ENCODE measurements around the gene RPUSD2.
A peak's percentile ranks its signal among the peaks of the same experiment; 100 is the strongest.
"Not testable (repeated sequence)": the region's sequence is repeated elsewhere in the genome, so short reads cannot be mapped to it uniquely, and the experiment has no call there.

The RPUSD2 gene

GRCh38 chr15:40564591-40565332, 4.3 kb upstream of the RPUSD2 start, which contains the start of gene CCDC32:
CCDC32 (minus strand) TSS chr15:40565042; CDS start chr15:40563015, 2,027 bp downstream.
- DNase-seq (ENCODE audit: low read depth) = peak; percentile 99
- peak within 1 kb of the TSS; percentile 97 for H3K4me3 ChIP-seq (replicated peaks; ENCODE audit: low read depth, low read length)
- TF ChIP-seq, protein P1, sequence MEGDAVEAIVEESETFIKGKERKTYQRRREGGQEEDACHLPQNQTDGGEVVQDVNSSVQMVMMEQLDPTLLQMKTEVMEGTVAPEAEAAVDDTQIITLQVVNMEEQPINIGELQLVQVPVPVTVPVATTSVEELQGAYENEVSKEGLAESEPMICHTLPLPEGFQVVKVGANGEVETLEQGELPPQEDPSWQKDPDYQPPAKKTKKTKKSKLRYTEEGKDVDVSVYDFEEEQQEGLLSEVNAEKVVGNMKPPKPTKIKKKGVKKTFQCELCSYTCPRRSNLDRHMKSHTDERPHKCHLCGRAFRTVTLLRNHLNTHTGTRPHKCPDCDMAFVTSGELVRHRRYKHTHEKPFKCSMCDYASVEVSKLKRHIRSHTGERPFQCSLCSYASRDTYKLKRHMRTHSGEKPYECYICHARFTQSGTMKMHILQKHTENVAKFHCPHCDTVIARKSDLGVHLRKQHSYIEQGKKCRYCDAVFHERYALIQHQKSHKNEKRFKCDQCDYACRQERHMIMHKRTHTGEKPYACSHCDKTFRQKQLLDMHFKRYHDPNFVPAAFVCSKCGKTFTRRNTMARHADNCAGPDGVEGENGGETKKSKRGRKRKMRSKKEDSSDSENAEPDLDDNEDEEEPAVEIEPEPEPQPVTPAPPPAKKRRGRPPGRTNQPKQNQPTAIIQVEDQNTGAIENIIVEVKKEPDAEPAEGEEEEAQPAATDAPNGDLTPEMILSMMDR (IDR thresholded peaks at IDR 0.05; ENCODE audit: low read length, missing control alignments) = no peak

- peak overlapping the region; percentile 97 for H3K4me3 ChIP-seq (replicated peaks; ENCODE audit: low read depth, low read length)
- no peak for DNase-seq (ENCODE audit: low read depth)
- TF ChIP-seq, protein P1 (IDR thresholded peaks at IDR 0.05; ENCODE audit: low read length, missing control alignments) = no peak
Measured at GRCh38 chr15:40565333-40566238, 3.5 kb upstream of the RPUSD2 start.

GRCh38 chr15:40567111-40567510, 2.0 kb upstream of the RPUSD2 start:
- TF ChIP-seq, protein P1 (IDR thresholded peaks at IDR 0.05; ENCODE audit: low read length, missing control alignments) = peak; percentile 37
- no peak overlapping the region for H3K4me3 ChIP-seq (replicated peaks; ENCODE audit: low read depth, low read length)
- DNase-seq (ENCODE audit: low read depth) = peak; percentile 24

- no peak overlapping the region for H3K4me3 ChIP-seq (replicated peaks; ENCODE audit: low read depth, low read length)
- DNase-seq (ENCODE audit: low read depth) = no peak
- TF ChIP-seq, protein P1 (IDR thresholded peaks at IDR 0.05; ENCODE audit: low read length, missing control alignments) = no peak
Measured at GRCh38 chr15:40575113-40575512, 6.0 kb downstream of the RPUSD2 start.

GRCh38 chr15:40576914-40577313, 7.8 kb downstream of the RPUSD2 start:
- DNase-seq (ENCODE audit: low read depth); H3K4me3 ChIP-seq (replicated peaks; ENCODE audit: low read depth, low read length): not testable (repeated sequence)

- no peak for DNase-seq (ENCODE audit: low read depth)
- H3K4me3 ChIP-seq (replicated peaks; ENCODE audit: low read depth, low read length) = no peak overlapping the region
- TF ChIP-seq, protein P1 (IDR thresholded peaks at IDR 0.05; ENCODE audit: low read length, missing control alignments) = no peak
Measured at GRCh38 chr15:40578892-40579291, 9.8 kb downstream of the RPUSD2 start.

- not testable (repeated sequence) for H3K4me3 ChIP-seq (replicated peaks; ENCODE audit: low read depth, low read length); DNase-seq (ENCODE audit: low read depth)
Measured at GRCh38 chr15:40581796-40582195, 12.7 kb downstream of the RPUSD2 start.

Data from fibroblast of pulmonary artery (primary cell).